SK-N-SH (cell line): ENCODE results near the gene SPRYD3. TPM values are rescaled to one million over a fixed set of nuclear protein-coding genes. Genes with fewer than 3 reads are reported as not detected.

Source experiments
- CTCF ChIA-PET: fragments of 300-600, 350-600 bp; formaldehyde crosslinking; extraction: SDS; loops from one replicate; lab custom pipeline; 2021; lab: Yijun Ruan, JAX
- POLR2A ChIA-PET: fragments of 350-600 bp; sonication (Branson Sonifier 250); formaldehyde crosslinking; extraction: SDS; loops from one replicate; lab custom pipeline; 2020; ENCODE audit warnings: antibody characterized with exemption, inconsistent platforms; lab: Yijun Ruan, JAX
- DNase-seq: peaks from one replicate; pipeline ENCODE4 v3.0.0; 2012
- H2AFZ ChIP-seq: fragments of 200-600 bp; sonication (generic); 2 replicates; pipeline ENCODE4 v1.8.1; 2016; ENCODE audit warnings: antibody characterized with exemption, mild to moderate bottlenecking, low read depth
- H3F3A ChIP-seq: fragments of 200-600 bp; sonication (generic); replicated peaks from 2 replicates; pipeline ENCODE3; 2016; ENCODE audit warnings: antibody characterized with exemption, mild to moderate bottlenecking; ENCODE audit not compliant: insufficient read depth
- H3K27ac ChIP-seq, 2 experiments: fragments of 200-500 bp in 1 of 2; fragments of 200-600 bp in 1 of 2; sonication (Bioruptor generic) in 1 of 2; sonication (generic), shearing (Covaris generic) in 1 of 2; 2 replicates each; pipeline versions ENCODE4 v1.5.1 to v1.6.1; 2014 to 2016; ENCODE audit warnings: low read depth in 2 of 2, inconsistent platforms in 1 of 2, low read length in 1 of 2, mild to moderate bottlenecking in 1 of 2, mixed read lengths in 1 of 2
- H3K27me3 ChIP-seq: fragments of 200-600 bp; sonication (generic), shearing (Covaris generic); 2 replicates; pipeline ENCODE4 v1.6.1; 2016; ENCODE audit warnings: mixed run types; ENCODE audit not compliant: insufficient read depth
- H3K36me3 ChIP-seq, 2 experiments: fragments of 200-500 bp in 1 of 2; fragments of 200-600 bp in 1 of 2; sonication (Bioruptor generic) in 1 of 2; sonication (generic) in 1 of 2; replicated peaks in 1 of 2; 2 replicates each; pipeline versions ENCODE3 to v1.5.1; 2014 to 2016; ENCODE audit warnings: low read length in 1 of 2, mild to moderate bottlenecking in 1 of 2; ENCODE audit not compliant: insufficient read depth in 2 of 2, control insufficient read depth in 1 of 2
- H3K4me1 ChIP-seq, 2 experiments: fragments of 200-500 bp in 1 of 2; fragments of 200-600 bp in 1 of 2; sonication (Bioruptor generic) in 1 of 2; sonication (generic), shearing (Covaris generic) in 1 of 2; 2 replicates each; pipeline versions ENCODE4 v1.5.1 to v1.6.1; 2014 to 2016; ENCODE audit warnings: low read depth in 1 of 2, low read length in 1 of 2, mixed run types in 1 of 2; ENCODE audit not compliant: insufficient read depth in 2 of 2, control insufficient read depth in 1 of 2
- H3K4me2 ChIP-seq: fragments of 200-600 bp; sonication (generic), shearing (Covaris generic); 2 replicates; pipeline ENCODE4 v1.6.1; 2017; ENCODE audit warnings: mixed run types
- H3K4me3 ChIP-seq, 2 experiments: fragments of 200-500 bp in 1 of 2; fragments of 200-600 bp in 1 of 2; sonication (Bioruptor generic) in 1 of 2; sonication (generic), shearing (Covaris generic) in 1 of 2; 2 replicates each; pipeline versions ENCODE4 v1.5.1 to v1.8.1; 2014 to 2016; ENCODE audit warnings: low read depth in 2 of 2, inconsistent platforms in 1 of 2, low read length in 1 of 2, mild to moderate bottlenecking in 1 of 2, mixed read lengths in 1 of 2, moderate library complexity in 1 of 2
- H3K79me2 ChIP-seq: fragments of 200-600 bp; sonication (generic); 2 replicates; pipeline ENCODE4 v1.8.1; 2017; ENCODE audit warnings: mild to moderate bottlenecking; ENCODE audit not compliant: insufficient read depth
- H3K9ac ChIP-seq: fragments of 200-600 bp; sonication (generic); 2 replicates; pipeline ENCODE4 v1.6.1; 2017; ENCODE audit warnings: mixed run types
- H3K9me2 ChIP-seq: fragments of 200-600 bp; sonication (generic); 2 replicates; pipeline ENCODE4 v1.6.1; 2017; ENCODE audit warnings: mixed run types
- H3K9me3 ChIP-seq: fragments of 200-600 bp; sonication (generic); 2 replicates; pipeline ENCODE4 v1.6.1; 2017; ENCODE audit warnings: mixed run types, mild to moderate bottlenecking, moderate library complexity
- H4K20me1 ChIP-seq: fragments of 200-600 bp; sonication (generic); 2 replicates; pipeline ENCODE4 v1.6.1; 2017; ENCODE audit warnings: mild to moderate bottlenecking, mixed run types; ENCODE audit not compliant: insufficient read depth
- EP300 ChIP-seq, 2 experiments: IDR thresholded peaks; 2 replicates each; pipeline versions ENCODE4 v1.4.0 to v1.6.1; 2012; ENCODE audit warnings: borderline replicate concordance in 1 of 2, low read depth in 1 of 2, low read length in 1 of 2
- FOXM1 ChIP-seq: IDR thresholded peaks from 2 replicates; pipeline ENCODE4 v1.4.0; 2012; ENCODE audit warnings: low read depth, mild to moderate bottlenecking
- GATA2 ChIP-seq: sonication (generic); formaldehyde crosslinking; IDR thresholded peaks from 2 replicates; pipeline ENCODE4 v1.5.0; 2020; ENCODE audit warnings: mild to moderate bottlenecking, missing genetic modification reagents
- JUND ChIP-seq: IDR thresholded peaks from 2 replicates; pipeline ENCODE4 v1.4.0; 2012
- NFIC ChIP-seq: IDR thresholded peaks from 2 replicates; pipeline ENCODE4 v1.4.0; 2012; ENCODE audit warnings: borderline replicate concordance
- RFX5 ChIP-seq: IDR thresholded peaks from 2 replicates; pipeline ENCODE4 v1.6.1; 2012; ENCODE audit warnings: mild to moderate bottlenecking, improper control_type of control experiment, low read length
- RXRA ChIP-seq: IDR thresholded peaks from 2 replicates; pipeline ENCODE4 v1.4.0; 2012; ENCODE audit warnings: low read depth, mild to moderate bottlenecking, borderline replicate concordance
- SIN3A ChIP-seq: IDR thresholded peaks from 2 replicates; pipeline ENCODE4 v1.6.1; 2012; ENCODE audit warnings: low read depth, mild to moderate bottlenecking, low read length, moderate library complexity, borderline replicate concordance
- SMC3 ChIP-seq: IDR thresholded peaks from 2 replicates; pipeline ENCODE4 v1.6.1; 2012; ENCODE audit warnings: low read depth, low read length, improper control_type of control experiment
- USF1 ChIP-seq: IDR thresholded peaks from 2 replicates; pipeline ENCODE4 v1.4.0; 2012; ENCODE audit warnings: low read depth, borderline replicate concordance
- YY1 ChIP-seq: IDR thresholded peaks from 2 replicates; pipeline ENCODE4 v1.4.0; 2012; ENCODE audit warnings: low read depth, mild to moderate bottlenecking
- ZBTB33 ChIP-seq: IDR thresholded peaks from 2 replicates; pipeline ENCODE4 v1.4.0; 2012; ENCODE audit warnings: low read depth, borderline replicate concordance
- WGBS: methylation state at CpG from one replicate; pipeline ENCODE4 v1.1.6; 2017; ENCODE audit warnings: low lambda C conversion rate; 5-methylcytosine and 5-hydroxymethylcytosine counted together
- polyA plus RNA-seq, 3 experiments: library from polyadenylated mRNA; depleted of rRNA; stranded (reverse); fragments of >200 nt; gene quantifications; 2 replicates each; pipeline ENCODE4 v1.2.3, GENCODE V29; 2012
- small RNA-seq, 7 experiments: library from RNA; depleted of rRNA; stranded (forward); fragments of <200 nt; gene quantifications; one replicate each; pipeline ENCODE3, GENCODE V24; 2012

Gene SPRYD3
- polyA plus RNA-seq, 1 of the 3 experiments (the other 2 are of a cell fraction): 20.3 TPM

GRCh38 chr12:53014709-53015108, 64.5 kb downstream of the SPRYD3 start:
- POLR2A ChIA-PET: no interaction called here
- CTCF ChIA-PET: interaction anchor here (1.0 to 1.7 kb wide), 2 partner anchors 10 to 85 kb away, joined by 3 to 4 read pairs; no protein-coding TSS in a partner anchor

More at GRCh38 chr12:53014709-53015108, 64.5 kb downstream of the SPRYD3 start:
- Histone ChIP-seq H3K27me3 (no peaks in the 10 kb centered on the region), H3K9me3 (no peaks in the 10 kb centered on the region), H4K20me1 (peaks cover 86% of the 10 kb centered on the region), H3K4me1 (no peaks in the 10 kb centered on the region; a peak in 2 of 4 replicates), H3K4me3 (no peak overlapping the region), H3K4me2 (no peak overlapping the region), H3K36me3 (peaks cover 36 to 72% of the 10 kb centered on the region in 2 experiments), H3F3A (peaks cover 27% of the 10 kb centered on the region), H3K27ac (no peak overlapping the region), H2AFZ (no peak overlapping the region), H3K9ac (no peak overlapping the region), H3K9me2 (no peaks in the 10 kb centered on the region), H3K79me2 (peaks cover 96% of the 10 kb centered on the region)
- TF ChIP-seq USF1 (no peak), NFIC (no peak), RFX5 (no peak), RXRA (no peak), JUND (no peak), ZBTB33 (no peak), YY1 (no peak), SIN3A (no peak), GATA2 (CRISPR knock-in tag) (no peak), FOXM1 (no peak), EP300 (IDR thresholded peaks at IDR 0.05; ENCODE audit: borderline replicate concordance in 1 of 2, low read depth in 1 of 2, low read length in 1 of 2) (no peak), SMC3 (no peak)
- DNase-seq: no peak
- 92% methylated on average over 2 of the region's 2 CpGs for WGBS

Small RNA genes lying within 50 kb of the gene (small RNA-seq; reads per million reads assigned to genes)
- 0 to 0.21 (median 0) reads per million in 7 experiments for gene MIR6757

Other genes starting within 250 kb of the SPRYD3 start
- gene KRT79, start 245.1 kb downstream of the SPRYD3 start, polyA plus RNA-seq (2012; rRNA removed): not detected in 2 replicates
- not detected in 2 replicates for gene KRT78, start 230.4 kb downstream of the SPRYD3 start, polyA plus RNA-seq (2012; rRNA removed)
- 47.7 and 49.4 TPM in 2 replicates for gene KRT8, start 174.3 kb downstream of the SPRYD3 start, polyA plus RNA-seq (2012; rRNA removed)
- 332 and 351 TPM in 2 replicates for gene KRT18, start 130.3 kb downstream of the SPRYD3 start, polyA plus RNA-seq (2012; rRNA removed)
- 267 and 292 TPM in 2 replicates for gene EIF4B, start 72.9 kb downstream of the SPRYD3 start, polyA plus RNA-seq (2012; rRNA removed)
- 32.7 and 50.0 TPM in 2 replicates for gene TNS2, start 29.3 kb downstream of the SPRYD3 start, polyA plus RNA-seq (2012; rRNA removed)
- gene IGFBP6, start 18.3 kb upstream of the SPRYD3 start, polyA plus RNA-seq (2012; rRNA removed): 290 and 570 TPM in 2 replicates
- gene SOAT2, start 24.1 kb upstream of the SPRYD3 start, polyA plus RNA-seq (2012; rRNA removed): 0.13 and 0.18 TPM in 2 replicates
- 14.6 and 21.8 TPM in 2 replicates for gene ZNF740, start 101.3 kb upstream of the SPRYD3 start, polyA plus RNA-seq (2012; rRNA removed)
- 32.2 and 45.4 TPM in 2 replicates for gene CSAD, start 101.5 kb upstream of the SPRYD3 start, polyA plus RNA-seq (2012; rRNA removed)
- 0.25 and 0.31 TPM in 2 replicates for gene ITGB7, start 127.9 kb upstream of the SPRYD3 start, polyA plus RNA-seq (2012; rRNA removed)
- gene RARG, start 152.8 kb upstream of the SPRYD3 start, polyA plus RNA-seq (2012; rRNA removed): 35.0 and 36.6 TPM in 2 replicates
- 6.9 and 8.6 TPM in 2 replicates for gene ESPL1, start 188.9 kb upstream of the SPRYD3 start, polyA plus RNA-seq (2012; rRNA removed)
- 1,198 and 1,880 TPM in 2 replicates for gene PFDN5, start 216.2 kb upstream of the SPRYD3 start, polyA plus RNA-seq (2012; rRNA removed)
- gene MYG1, start 220.3 kb upstream of the SPRYD3 start, polyA plus RNA-seq (2012; rRNA removed): 93.5 and 101 TPM in 2 replicates
- gene AAAS, start 242.2 kb upstream of the SPRYD3 start, polyA plus RNA-seq (2012; rRNA removed): 64.9 and 70.6 TPM in 2 replicates